ENCODE results near the gene SYTL2. TPM values are rescaled to one million over a fixed set of nuclear protein-coding genes. Genes with fewer than 3 reads are reported as not detected.

Gene SYTL2
- total RNA-seq, 1 donor from 2014 or later: 7.3 TPM

GRCh38 chr11:85704967-85705366, 106.0 kb downstream of the SYTL2 start:
- TF ChIP-seq CTCF (conservative IDR thresholded peaks at IDR 0.05): no peak
- Mint-ChIP-seq H3K27ac (ENCODE audit: unreplicated experiment) (no peak overlapping the region), H3K4me1 (no peaks in the 10 kb centered on the region)

GRCh38 chr11:85699957-85700741, 110.8 kb downstream of the SYTL2 start:
- no peak for DNase-seq (ENCODE audit: low read depth, low spot score)
- H3K9me3 Mint-ChIP-seq: no peaks in the 10 kb centered on the region
- no peaks in the 10 kb centered on the region for H3K27me3 Mint-ChIP-seq (ENCODE audit: low read depth)
- no peak overlapping the region for H3K4me3 Mint-ChIP-seq
- H3K27ac Mint-ChIP-seq (ENCODE audit: unreplicated experiment): no peak overlapping the region
- no peaks in the 10 kb centered on the region for H3K4me1 Mint-ChIP-seq
- no peaks in the 10 kb centered on the region for H3K36me3 Mint-ChIP-seq (ENCODE audit: low read depth)
- no peak for TF ChIP-seq CTCF (conservative IDR thresholded peaks at IDR 0.05)

More at GRCh38 chr11:85704967-85705366, 106.0 kb downstream of the SYTL2 start:
- Mint-ChIP-seq H3K9me3 (no peaks in the 10 kb centered on the region), H3K27me3 (ENCODE audit: low read depth) (no peaks in the 10 kb centered on the region), H3K4me3 (no peak overlapping the region), H3K36me3 (ENCODE audit: low read depth) (no peaks in the 10 kb centered on the region)
- DNase-seq (ENCODE audit: low read depth, low spot score): no peak

GRCh38 chr11:85698195-85698594, 112.7 kb downstream of the SYTL2 start:
- H3K27me3 Mint-ChIP-seq (ENCODE audit: low read depth): no peaks in the 10 kb centered on the region
- H3K4me3 Mint-ChIP-seq: no peak overlapping the region
- H3K27ac Mint-ChIP-seq (ENCODE audit: unreplicated experiment): no peak overlapping the region

GRCh38 chr11:85697747-85698146, 113.2 kb downstream of the SYTL2 start:
- H3K9me3 Mint-ChIP-seq: no peaks in the 10 kb centered on the region
- H3K27ac Mint-ChIP-seq (ENCODE audit: unreplicated experiment): no peak overlapping the region
- no peak overlapping the region for H3K4me3 Mint-ChIP-seq
- TF ChIP-seq CTCF (conservative IDR thresholded peaks at IDR 0.05): no peak
- DNase-seq (ENCODE audit: low read depth, low spot score): no peak
- no peaks in the 10 kb centered on the region for H3K27me3 Mint-ChIP-seq (ENCODE audit: low read depth)
- H3K36me3 Mint-ChIP-seq (ENCODE audit: low read depth): no peaks in the 10 kb centered on the region
- no peaks in the 10 kb centered on the region for H3K4me1 Mint-ChIP-seq

More at GRCh38 chr11:85698195-85698594, 112.7 kb downstream of the SYTL2 start:
- Mint-ChIP-seq H3K4me1 (no peaks in the 10 kb centered on the region), H3K9me3 (no peaks in the 10 kb centered on the region), H3K36me3 (ENCODE audit: low read depth) (no peaks in the 10 kb centered on the region)
- no peak for DNase-seq (ENCODE audit: low read depth, low spot score)
- no peak for TF ChIP-seq CTCF (conservative IDR thresholded peaks at IDR 0.05)

GRCh38 chr11:85695546-85695945, 115.4 kb downstream of the SYTL2 start:
- H3K27me3 Mint-ChIP-seq (ENCODE audit: low read depth): no peaks in the 10 kb centered on the region
- no peak overlapping the region for H3K4me3 Mint-ChIP-seq
- DNase-seq (ENCODE audit: low read depth, low spot score): no peak
- H3K27ac Mint-ChIP-seq (ENCODE audit: unreplicated experiment): no peak overlapping the region
- TF ChIP-seq CTCF (conservative IDR thresholded peaks at IDR 0.05): no peak
- no peaks in the 10 kb centered on the region for H3K4me1 Mint-ChIP-seq
- no peaks in the 10 kb centered on the region for H3K36me3 Mint-ChIP-seq (ENCODE audit: low read depth)
- no peaks in the 10 kb centered on the region for H3K9me3 Mint-ChIP-seq
